Measurements from ENCODE around the gene CDK14.
"Not testable (repeated sequence)": the region's sequence is repeated elsewhere in the genome, so short reads cannot be mapped to it uniquely, and the experiment has no call there.

CDK14 gene

DNA sequence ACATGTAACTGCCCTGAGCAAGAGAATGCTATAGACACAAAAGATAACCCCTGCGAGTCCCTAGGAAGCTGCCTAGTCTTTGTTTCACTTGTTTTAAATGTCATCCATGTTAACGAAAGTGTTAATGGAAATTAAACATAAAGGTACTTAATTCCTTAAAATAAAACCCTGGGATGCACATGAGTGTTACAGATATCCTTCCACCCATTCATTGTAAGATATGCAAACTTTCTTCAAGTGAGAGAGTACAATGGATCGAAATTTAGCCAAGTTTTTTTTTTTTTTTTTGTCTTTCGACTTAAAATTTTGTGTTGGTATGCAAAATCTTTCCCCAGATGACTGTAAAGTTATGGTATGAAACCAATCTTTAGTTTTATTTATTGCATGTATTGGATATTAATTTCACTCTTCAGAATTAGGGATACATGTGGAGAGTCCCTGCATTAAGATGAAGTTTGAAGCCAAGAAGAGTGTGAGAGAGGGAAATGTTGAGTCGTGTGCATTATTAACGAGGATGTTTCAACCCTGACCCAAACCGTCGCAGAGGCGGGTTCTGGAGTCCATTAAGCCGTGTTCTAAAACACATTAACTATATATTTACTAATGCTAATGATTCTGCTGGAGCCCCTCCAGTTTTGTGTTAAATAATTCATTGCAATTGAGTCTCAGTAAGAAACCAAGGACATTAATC is 1.6 kb downstream of the CDK14 start:
- DNase-seq = no peak

DNA sequence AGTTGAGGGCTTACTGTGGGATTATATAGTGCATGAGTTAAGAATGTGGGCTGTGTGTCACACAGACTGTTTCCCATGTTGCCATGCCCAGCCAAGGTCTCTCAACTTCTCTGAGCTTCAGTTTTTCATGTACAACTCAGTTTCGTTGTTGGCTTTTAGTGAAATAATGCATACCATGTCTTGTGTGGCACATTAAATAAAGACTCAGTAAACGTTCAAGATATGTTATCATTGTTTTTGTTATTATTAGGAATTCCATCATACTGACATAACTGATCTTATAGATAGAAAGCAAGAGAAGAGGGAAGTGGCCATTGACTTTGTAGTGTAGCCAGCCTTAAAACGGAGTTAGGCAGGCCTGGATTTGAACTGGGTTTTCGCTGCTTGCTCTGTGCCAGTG is 2.9 kb downstream of the CDK14 start:
- DNase-seq = no peak

DNA sequence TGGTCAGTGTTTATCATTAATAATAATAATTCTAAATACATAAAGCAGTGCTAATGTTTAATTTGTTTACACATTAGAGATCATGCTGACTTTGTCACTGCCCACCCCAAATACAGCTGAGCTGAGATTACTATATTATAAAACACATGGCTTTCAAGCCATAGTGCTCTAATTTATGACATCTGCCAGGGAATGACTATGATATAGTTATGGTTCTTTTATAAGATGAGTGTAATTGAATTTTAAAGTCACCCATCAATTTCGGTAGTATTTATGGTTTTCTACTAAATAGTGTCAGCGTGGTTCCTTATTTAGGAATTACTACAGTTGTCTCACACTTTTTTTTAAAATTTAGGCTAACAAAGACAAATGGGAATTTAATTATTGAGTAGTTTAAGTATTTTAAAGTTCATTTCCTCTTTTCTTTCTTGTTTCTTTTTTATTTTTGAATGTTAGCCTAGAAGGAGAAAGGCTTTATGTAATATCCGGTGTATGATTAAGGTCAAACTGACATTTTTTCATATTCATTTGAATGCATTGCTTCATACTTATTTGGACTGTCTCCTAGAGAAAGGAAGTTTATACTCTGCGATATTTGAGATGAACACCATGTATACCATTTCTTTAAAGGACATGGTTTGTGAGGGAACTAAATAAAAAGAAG is 3.9 kb downstream of the CDK14 start:
- DNase-seq = peak; percentile 57

DNA sequence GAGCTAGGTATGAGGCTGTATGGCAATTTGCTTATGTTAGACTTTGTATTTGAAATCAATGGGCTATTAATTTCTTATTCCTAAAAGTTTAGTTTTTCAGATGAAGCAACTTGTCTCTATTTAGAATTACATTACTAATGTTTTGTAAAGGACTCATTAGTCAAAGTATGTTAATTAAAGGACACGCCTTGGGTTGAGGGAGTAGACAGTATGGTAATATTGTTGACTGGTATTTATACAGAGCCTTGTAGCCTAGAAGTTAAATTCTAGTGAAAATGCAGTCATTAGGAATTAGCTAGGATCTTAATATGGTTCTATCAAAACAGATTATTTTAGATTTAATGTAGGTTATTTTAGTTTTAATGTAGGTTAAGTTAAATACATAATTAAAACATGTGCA is 6.2 kb downstream of the CDK14 start:
- no peak for DNase-seq

DNA sequence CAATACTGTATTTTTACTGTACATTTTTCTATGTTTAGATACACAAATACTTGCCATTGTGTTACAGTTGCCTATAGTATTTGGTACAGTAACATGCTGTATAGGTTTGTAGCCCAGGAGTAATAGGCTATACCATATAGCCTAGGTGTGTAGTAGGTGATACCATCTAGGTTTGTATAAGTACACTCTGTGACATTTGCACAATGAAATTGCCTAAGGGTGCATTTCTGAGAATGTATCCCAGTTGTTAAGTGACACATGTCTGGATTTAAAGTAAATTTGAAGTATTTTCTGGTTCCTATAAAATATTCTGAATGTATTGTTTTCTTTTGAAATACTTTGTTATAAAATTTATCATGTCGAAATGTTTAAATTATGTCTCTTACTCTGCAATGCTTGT is 7.2 kb downstream of the CDK14 start:
- no peak for DNase-seq

DNA sequence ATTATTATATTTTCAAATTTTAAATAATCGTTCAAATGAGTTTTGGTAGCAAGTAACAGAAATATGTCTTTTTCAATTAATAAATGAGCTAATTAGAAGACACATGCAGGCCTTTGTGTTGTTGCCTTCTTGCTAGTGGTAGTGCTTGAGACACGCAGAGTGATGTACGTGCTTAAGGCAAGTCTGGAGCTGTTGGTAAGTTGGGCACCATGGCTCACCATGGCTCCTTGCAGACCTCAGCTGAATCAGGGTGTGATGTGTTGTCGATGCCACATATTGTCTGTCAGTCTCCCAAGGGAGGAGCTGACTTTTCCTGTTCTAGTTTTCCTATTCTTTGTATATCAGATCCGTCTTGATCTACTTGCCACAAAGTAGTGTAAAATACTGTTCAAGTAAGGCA is 8.3 kb downstream of the CDK14 start:
- no peak for DNase-seq

DNA sequence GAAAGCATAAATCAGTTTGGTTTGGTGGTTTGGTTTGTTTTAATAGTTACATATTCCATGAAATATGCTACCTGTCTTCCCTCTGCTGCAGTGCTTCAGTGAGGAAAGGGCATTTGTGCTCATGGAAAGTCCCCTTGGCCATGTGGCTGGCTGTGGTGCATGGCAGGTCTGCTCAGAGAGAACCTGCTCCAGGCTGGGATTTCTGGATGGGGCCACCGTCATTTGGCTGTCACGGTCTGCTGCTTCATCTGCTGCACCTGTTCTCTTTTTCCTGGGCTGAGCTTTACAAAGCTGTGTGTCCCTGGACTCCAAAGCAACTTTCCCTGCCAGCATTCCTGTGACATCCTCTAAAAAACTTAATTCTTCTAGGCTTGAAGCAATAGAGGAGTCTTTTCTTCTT is 8.9 kb downstream of the CDK14 start:
- DNase-seq = no peak

DNA sequence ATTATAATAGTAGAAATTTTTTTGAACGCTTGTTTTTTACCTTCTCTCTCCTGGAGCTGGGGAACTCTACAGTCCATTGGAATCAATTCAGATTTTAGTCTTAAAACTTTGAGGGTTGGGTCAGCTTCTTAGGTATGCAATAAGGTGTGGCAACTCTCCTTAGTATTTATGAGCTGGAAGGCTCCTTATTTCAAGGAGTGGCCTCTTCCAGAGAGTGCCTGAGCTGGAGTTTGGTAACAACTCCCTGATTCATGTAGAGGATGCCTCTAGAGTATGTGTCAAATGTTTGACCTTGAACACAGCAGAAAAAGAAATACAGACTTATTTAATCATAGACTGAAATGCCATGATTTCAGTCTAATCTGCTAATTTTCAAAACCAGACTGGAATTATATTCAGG is 11.1 kb downstream of the CDK14 start:
- DNase-seq = no peak

DNA sequence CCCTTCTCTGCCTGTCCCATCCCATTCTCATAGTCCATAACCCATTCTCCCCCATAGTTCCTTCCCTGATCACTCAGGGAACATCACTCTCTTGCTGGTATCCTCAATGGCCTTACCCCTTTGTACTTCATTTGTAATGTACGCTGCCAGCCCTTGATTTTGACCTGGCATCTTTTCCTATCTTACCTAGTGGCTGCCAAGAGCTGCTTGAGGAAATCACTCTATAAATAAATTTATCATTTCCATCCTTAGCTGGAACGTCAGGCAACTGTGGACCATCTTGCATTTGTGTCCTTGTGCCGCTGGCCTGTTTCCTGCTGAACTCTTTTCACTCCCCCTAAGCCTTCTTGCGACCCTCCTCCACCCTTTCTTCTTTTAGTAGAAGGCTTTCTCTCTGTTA is 14.0 kb downstream of the CDK14 start:
- DNase-seq = no peak

DNA sequence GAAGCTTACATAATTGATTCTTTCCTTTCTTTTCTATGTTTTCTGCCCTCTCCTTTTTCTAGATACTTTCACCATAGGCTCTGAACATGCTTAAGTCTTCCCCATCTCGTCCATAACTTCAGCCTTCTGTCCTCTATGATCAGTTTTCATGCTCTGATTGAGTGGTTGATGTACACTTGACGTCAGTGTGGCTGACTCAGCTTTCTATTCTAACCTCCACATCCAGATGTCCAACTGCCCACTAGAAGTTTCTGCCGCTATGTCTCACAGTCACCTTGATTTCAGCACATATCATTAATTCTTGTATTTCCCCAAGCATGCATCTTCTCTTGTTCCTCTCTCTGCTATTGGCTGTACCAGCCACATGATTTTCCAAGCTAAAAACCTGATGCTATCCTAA is 15.0 kb downstream of the CDK14 start:
- DNase-seq = no peak

DNA sequence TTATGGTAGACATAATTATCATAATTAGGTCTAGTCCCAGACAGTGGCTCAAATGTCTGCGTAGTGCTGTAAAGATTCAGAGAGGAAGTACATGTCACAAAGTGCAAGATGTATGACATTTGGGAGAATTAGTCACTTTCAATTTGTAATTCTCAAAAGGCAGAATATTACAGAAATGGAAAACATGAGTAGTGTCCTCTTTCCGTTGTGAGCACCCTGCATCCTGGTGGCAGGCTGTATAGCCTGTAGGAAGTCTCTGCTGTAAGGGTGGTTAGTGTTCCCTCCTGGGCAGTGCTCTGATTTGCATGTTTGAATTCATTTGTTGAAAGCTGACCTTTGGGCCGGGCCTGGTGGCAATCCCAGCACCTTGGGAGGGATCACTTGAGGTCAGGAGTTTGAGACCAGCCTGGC is 17.0 kb downstream of the CDK14 start:
- no peak for DNase-seq

DNA sequence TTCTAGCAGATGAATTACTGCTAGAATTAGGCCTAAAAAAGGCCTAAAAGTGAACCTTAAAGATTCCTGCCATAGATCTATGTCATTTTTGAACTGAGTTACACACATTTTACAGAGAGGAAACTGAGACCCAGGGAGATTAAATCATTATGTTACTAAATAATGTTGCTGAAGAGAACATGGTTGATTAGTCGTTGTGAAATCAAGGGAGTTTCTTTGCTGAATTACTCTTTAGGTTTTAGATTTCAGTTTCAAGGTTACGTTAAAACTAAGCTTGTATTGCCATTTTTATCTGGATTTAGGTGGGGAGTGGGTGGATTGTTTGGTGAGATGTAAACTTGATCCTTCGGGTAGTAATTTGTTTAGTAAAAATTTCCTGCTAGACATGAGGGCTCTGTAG is 21.3 kb downstream of the CDK14 start:
- DNase-seq = no peak

DNA sequence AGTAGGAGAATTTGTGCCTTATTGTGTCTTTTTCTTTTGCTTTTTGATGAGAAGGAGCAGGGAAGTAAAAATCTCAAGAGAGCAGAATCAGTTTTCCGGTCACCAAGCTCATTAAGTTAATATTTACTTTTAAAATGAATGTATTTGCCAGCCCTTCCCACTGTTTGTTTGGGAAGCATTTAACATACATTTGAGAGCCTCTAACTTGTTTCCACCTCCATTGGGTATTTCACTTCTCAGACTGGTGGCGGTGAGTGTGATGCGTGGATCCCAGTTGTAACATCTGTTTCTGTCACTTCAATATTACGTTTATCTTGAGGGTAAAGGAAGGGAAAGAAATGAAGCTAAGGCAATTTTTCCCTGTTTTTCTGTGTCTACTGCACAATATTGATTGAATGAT is 22.8 kb downstream of the CDK14 start:
- DNase-seq = no peak

DNA sequence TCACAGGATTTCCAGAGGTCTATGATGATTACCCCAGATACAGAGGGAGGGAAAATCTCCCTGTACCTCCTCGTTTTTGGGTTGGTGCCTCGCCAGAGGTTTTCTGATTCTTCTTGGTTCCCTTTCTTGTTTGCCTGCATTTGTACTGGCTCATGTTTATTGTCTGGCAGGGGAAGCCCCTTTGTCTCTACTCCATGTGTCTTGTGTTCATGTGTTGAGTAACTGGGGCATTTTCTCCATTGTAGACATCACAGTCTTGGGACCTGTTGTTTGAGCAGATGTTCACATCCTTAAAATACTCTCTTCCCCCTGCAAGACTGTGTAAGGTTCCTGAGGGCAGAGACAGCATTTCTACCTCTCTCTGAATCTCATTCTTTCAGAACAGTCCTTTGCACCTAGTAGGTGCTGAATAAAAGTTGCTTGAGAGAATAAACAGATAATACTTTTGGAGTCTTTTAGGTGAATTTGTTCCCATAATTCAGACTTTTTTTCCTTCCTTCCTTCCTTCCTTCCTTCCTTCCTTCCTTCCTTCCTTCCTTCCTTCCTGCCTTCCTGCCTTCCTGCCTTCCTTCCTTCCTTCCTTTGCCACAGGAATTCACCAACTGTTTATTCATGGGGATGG is 25.1 kb downstream of the CDK14 start:
- DNase-seq = no peak

DNA sequence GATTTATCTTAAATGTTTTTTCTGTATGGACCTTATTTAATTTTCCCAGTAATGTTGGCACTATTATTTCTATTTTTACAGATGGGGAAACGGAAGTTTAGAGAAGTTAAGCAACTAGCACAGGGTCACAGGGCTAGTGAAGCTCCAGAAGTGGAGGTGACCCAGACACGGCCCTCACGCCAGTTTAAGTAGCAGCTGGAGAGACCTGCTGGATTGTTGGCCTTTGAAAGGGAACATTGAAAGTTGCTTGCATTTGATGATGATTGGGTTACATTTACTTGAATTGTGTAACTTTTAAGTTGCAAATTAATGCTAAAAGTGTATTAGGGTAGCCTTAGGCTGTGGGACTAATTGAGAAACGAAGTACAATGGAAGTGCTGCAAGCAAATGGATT is 25.6 kb downstream of the CDK14 start:
- no peak for DNase-seq

DNA sequence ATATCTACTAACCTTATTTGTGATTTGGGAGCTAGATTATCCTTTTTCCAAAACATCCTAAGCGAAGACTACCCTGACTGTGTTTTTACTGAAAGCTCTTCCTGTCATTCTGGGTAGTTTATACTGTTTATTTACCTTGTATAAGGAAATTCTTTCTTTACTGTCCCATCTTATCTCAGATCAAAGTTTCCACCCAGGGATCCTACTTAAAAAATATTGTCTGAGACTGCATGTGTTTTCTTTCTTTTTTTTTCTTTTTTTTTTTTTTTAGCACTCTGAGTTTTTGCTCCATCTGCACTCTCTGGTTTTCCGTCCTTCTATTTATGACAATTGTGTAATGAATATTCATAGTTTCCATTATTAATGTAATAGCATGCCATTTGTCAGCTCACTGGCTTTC is 26.5 kb downstream of the CDK14 start:
- DNase-seq = no peak

DNA sequence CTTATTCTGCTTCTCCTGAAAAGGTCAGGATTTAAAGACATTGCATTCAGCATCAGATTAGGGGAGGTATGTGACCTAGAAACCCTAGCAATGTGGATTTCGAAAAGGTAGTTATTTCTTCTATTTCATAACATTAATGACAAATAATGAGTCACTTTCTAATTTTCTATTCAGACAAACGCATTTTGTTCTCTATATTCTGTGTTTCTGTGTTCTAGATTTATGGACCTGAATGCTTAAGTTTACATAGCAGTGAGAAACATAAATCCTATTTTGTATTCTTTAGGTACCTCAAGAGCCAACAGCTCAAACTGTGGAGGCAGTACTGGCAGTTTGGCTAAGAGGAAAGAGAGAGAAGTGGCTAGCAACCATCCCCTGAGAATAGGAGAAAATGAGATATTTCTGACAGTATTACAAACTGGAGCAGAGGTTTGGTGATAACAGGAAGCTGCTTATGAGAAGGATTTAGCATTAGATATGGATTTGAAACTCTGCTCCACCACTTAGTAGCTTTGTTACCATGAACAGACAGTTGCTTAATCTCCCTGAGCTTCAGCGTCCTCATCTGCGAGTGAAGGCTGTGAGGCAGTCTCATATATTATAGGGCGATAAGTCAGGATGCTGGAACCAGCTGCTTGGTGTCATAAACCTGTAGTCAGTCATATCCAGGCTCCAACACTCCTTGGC is 28.2 kb downstream of the CDK14 start:
- no peak for DNase-seq

DNA sequence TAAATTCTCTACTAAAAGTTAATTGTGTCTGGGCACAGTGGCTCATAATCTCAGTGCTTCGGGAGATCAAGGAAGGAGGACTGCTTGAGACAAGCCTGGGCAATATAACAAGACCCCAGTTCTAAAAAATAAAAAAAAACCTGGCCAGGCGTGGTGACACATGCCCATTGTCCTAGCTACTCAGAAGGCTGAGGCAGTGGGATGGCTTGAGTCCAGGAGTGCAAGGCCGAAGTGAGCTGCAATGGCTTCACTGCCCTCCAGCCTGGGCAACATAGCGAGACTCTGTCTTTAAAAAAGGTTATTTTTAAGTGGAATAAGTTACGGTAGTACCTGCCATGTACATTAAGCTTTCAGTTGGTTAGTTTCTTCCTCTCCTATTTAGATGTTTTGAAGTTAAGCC is 28.9 kb downstream of the CDK14 start:
- DNase-seq = no peak

DNA sequence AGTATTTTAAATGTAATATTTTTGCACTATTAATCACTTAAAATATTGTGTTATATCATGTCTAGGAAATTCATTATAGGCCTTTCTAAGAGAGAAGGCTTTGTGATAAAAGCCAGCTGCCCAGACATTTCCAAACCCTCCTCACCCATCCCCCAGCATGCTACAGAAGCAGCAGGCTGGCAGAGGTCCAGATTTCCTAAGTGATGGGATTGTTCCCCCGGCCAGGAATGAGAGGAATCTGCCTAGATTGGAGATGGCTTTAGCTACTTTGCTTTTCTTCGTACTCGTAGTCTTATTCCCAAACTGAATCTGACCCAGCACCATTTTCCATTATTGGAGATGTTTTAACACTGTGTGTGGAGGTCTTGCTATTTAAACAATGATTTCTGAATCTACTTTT is 29.4 kb downstream of the CDK14 start:
- DNase-seq = no peak

DNA sequence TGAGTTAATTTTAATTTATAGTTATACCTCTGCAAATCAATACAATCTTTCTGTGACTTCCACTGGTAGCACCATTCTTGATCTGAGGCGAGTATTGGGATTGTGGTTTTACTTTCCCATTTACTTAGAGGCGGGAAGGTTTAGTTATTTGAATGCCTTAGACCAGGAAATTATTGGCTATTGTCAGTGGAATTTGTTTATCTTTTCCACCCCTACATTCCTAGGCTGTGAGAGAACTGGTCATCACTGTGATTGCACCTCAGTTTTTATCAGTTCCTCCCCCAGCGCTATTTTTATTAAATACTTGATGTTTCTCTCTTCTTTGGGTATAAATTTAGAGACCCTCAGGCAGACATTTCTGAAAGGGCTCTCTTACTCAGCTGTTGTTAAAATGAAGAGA is 29.9 kb downstream of the CDK14 start:
- DNase-seq = no peak

DNA sequence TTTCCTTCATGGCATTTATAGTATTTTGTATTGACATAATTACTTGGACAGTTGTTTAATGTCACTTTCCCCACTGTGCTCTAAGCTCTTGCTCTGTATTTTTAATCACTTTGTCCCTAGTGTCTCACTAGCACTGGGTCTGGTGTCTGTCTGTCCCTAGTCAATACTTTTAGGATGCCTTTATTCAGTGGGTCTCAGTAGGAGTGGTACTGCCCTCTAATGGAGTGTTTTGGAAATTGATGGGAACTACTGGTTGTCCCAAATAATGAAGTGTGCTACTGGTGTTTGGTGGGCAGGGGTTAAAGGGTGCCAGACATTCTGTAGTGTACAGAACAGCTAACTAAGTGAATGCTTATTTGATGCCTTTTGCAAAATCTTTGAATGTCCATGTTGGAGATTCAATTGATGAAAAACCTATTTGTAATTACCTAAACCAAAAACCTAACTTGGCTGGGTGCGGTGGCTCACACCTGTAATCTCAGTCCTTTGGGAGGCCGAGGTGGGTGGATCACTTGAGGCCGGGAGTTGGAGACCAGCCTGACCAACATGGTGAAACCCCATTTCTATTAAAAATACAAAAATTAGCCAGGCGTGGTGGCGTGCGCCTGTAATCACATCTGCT is 33.3 kb downstream of the CDK14 start:
- peak; percentile 33 for DNase-seq

DNA sequence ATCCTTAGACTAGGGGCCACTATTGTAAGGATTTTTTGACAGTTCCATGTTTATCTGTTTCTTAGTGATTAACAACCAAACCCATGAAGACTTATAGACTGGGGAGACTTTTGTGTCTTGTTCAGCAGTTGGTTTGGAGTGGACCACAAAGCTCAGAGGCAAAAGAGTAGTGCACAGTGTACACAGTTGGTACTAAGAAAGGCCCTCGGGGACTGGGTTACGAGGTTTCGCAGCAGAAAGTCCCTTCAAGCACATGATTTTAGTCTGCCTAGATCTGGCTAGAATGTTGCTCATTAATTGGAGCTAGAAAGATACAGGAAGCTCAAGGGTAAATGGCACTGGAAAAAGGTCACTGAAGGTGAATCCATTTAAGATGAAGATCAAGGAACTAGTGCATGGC is 35.4 kb downstream of the CDK14 start:
- no peak for DNase-seq

DNA sequence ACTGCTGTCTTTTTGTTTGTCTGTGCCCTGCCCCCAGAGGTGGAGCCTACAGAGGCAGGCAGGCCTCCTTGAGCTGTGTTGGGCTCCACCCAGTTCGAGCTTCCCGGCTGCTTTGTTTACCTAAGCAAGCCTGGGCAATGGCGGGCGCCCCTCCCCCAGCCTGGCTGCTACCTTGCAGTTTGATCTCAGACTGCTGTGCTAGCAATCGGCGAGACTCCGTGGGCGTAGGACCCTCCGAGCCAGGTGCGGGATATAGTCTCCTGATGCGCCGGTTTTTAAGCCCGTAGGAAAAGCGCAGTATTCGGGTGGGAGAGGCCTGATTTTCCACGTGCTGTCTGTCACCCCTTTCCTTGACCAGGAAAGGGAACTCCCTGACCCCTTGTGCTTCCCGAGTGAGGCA is 43.6 kb downstream of the CDK14 start:
- not testable (repeated sequence) for DNase-seq

DNA sequence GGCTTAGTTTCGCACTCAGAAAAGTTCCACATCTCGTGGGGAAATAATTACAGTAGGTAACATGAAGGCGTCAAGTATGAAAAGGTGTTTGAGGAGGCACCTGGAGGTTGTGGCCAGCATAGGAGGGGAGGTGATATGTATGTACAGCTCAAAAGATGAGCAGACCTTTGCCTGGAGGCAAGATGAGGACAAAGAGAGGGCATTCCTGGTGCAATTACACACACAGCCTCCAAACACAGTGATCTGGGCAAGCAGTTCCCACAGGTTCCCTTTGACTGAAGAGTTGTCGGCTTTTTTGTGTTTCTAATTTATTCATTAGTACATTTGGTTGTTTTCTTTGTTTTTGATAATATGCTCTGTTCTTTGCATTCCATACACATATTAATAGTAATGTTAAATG is 46.9 kb downstream of the CDK14 start:
- DNase-seq = no peak
